Astrocyte of the cerebellum (primary cell): ENCODE results near the gene TCF7L2.

Source experiments
- DNase-seq: peaks from one replicate; pipeline ENCODE4 v3.0.0-alpha.2; 2011; ENCODE audit warnings: low read depth
- H3K4me3 ChIP-seq: 2 replicates; pipeline ENCODE4 v1.5.1; 2011; ENCODE audit warnings: mild to moderate bottlenecking, low read depth, low read length, moderate library complexity
- CTCF ChIP-seq: IDR thresholded peaks from 2 replicates; pipeline ENCODE4 v1.5.1; 2012; ENCODE audit warnings: low read length, low read depth, moderate library complexity, mild to moderate bottlenecking; ENCODE audit errors: missing control alignments
- in situ Hi-C: cut with HindIII; loops from 2 replicates; pipeline ENCODE4 v1.10.0; 2017; ENCODE audit warnings: low sequenced_read_pairs

The TCF7L2 gene

DNA sequence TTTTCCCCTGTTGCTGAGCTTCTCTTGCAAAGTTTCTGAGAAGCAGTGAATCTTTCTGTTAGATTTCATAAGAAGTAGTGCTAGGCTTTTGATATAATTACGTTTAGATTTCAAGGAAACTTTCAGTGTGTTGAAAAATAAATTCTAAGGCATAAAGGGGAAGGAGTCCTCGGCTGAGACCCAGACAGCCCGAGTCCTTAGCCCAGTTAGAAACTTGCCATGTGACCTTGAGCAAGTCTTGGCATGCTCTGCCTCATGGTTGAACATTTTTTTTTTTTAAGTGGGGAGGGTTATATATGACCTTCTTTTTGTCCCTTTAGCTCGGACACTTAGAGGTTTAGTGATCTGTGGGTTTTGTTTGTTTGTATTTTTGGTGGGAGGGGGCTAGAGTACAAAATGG lies 117.5 kb downstream of the TCF7L2 start:
- TF ChIP-seq CTCF = no peak
- DNase-seq = no peak
- no peak overlapping the region for H3K4me3 ChIP-seq
- in situ Hi-C loops = no loop called here

GRCh38 chr10:113068178-113068890 lies 118.3 kb downstream of the TCF7L2 start:
- no peak overlapping the region for H3K4me3 ChIP-seq
- in situ Hi-C loops = no loop called here
- no peak for DNase-seq
- TF ChIP-seq CTCF = no peak

DNA sequence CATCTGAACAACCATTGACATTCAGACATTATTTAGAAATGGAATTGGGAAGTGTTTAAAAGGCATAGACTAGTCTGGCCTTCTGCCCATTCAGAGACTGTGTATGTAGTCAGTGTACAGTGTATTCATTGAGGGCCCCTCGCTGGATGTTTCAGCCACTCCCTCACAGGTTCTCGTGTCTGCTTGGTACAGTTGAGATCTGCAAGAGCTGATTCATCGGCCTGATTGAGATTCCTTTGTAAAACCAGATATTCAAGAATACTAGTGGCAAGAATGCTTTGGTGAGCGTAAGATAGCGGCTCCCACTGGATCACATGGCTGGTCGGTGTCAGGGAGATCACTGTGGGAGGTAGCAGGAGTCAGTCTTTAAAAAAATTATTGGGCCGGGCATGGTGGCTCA lies 119.5 kb downstream of the TCF7L2 start:
- TF ChIP-seq CTCF = no peak
- no peak overlapping the region for H3K4me3 ChIP-seq
- DNase-seq = no peak
- in situ Hi-C loops = no loop called here

- no peak for DNase-seq
- in situ Hi-C loops = no loop called here
- no peak overlapping the region for H3K4me3 ChIP-seq
- TF ChIP-seq CTCF = no peak
Measured at GRCh38 chr10:113071446-113071845, 121.4 kb downstream of the TCF7L2 start.

GRCh38 chr10:113073549-113074189 lies 123.6 kb downstream of the TCF7L2 start:
- H3K4me3 ChIP-seq = no peak overlapping the region
- in situ Hi-C loops = no loop called here
- peak; percentile 94 for DNase-seq
- no peak for TF ChIP-seq CTCF

DNA sequence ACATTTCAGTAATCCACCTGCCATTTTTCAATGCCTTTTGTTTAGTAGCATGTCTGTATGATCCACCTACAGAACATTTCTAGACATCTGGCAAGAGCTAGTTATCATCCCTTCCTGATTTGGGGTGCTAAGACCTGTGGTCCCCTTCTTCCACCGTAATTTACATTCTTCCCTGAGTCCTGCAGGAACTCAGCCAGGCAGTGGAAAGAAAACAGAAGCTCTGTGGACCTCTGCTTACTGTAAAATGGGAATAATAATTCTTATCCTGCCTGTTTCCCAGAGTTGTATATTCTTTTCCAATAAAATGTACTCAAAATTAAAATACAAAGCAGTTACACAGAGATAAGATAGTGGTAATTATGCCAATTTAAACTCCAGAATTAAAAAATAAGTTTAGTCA lies 126.9 kb downstream of the TCF7L2 start:
- no peak for TF ChIP-seq CTCF
- no peak overlapping the region for H3K4me3 ChIP-seq
- DNase-seq = no peak
- in situ Hi-C loops = no loop called here
